IPS-18a (cell line): ENCODE measurements around the gene TMEM178B.
A peak's percentile ranks its signal among the peaks of the same experiment; 100 is the strongest.
"Not testable (repeated sequence)": the region's sequence is repeated elsewhere in the genome, so short reads cannot be mapped to it uniquely, and the experiment has no call there.

ENCODE experiments used
- H3K27ac ChIP-seq: one replicate; pipeline ENCODE4 v1.5.1; 2013; ENCODE audit warnings: low read length
- H3K27me3 ChIP-seq: one replicate; pipeline ENCODE4 v1.6.1; 2013; ENCODE audit warnings: mild to moderate bottlenecking, low read length; ENCODE audit not compliant: control insufficient read depth, insufficient read depth
- H3K36me3 ChIP-seq: one replicate; pipeline ENCODE4 v1.6.1; 2013; ENCODE audit warnings: low read depth, low read length; ENCODE audit not compliant: control insufficient read depth
- H3K4me1 ChIP-seq: one replicate; pipeline ENCODE4 v1.6.1; 2013; ENCODE audit warnings: low read depth, low read length; ENCODE audit not compliant: control insufficient read depth
- H3K4me3 ChIP-seq: one replicate; pipeline ENCODE4 v1.5.1; 2013; ENCODE audit warnings: low read length
- H3K9ac ChIP-seq: one replicate; pipeline ENCODE4 v1.6.1; 2013; ENCODE audit warnings: mild to moderate bottlenecking, low read length, moderate library complexity
- H3K9me3 ChIP-seq: one replicate; pipeline ENCODE4 v1.6.1; 2013; ENCODE audit warnings: low read depth, low read length; ENCODE audit not compliant: control insufficient read depth

TMEM178B gene

GRCh38 chr7:141074997-141075396 lies 1.1 kb downstream of the TMEM178B start:
- Histone ChIP-seq H3K9ac (peak overlapping the region; percentile 74), H3K4me3 (peak overlapping the region; percentile 87)

GRCh38 chr7:141076377-141076776 lies 2.5 kb downstream of the TMEM178B start:
- no peak overlapping the region for H3K9ac ChIP-seq
- H3K4me3 ChIP-seq, result peak overlapping the region; percentile 4
- H3K36me3 ChIP-seq, result no peaks in the 10 kb centered on the region
- peaks cover 31% of the 10 kb centered on the region for H3K27me3 ChIP-seq
- peaks cover 17% of the 10 kb centered on the region for H3K4me1 ChIP-seq
- no peak overlapping the region for H3K27ac ChIP-seq
- no peaks in the 10 kb centered on the region for H3K9me3 ChIP-seq

More at GRCh38 chr7:141074997-141075396, 1.1 kb downstream of the TMEM178B start:
- Histone ChIP-seq H3K27me3 (peaks cover 39% of the 10 kb centered on the region), H3K4me1 (peaks cover 17% of the 10 kb centered on the region), H3K36me3 (no peaks in the 10 kb centered on the region), H3K9me3 (no peaks in the 10 kb centered on the region), H3K27ac (no peak overlapping the region)

- H3K27ac ChIP-seq, result no peak overlapping the region
- H3K9me3 ChIP-seq, result no peaks in the 10 kb centered on the region
- no peaks in the 10 kb centered on the region for H3K36me3 ChIP-seq
- H3K9ac ChIP-seq, result no peak overlapping the region
- peaks cover 14% of the 10 kb centered on the region for H3K27me3 ChIP-seq
- peaks cover 17% of the 10 kb centered on the region for H3K4me1 ChIP-seq
- H3K4me3 ChIP-seq, result no peak overlapping the region
These were observed 5.4 kb downstream of the TMEM178B start for GRCh38 chr7:141079219-141079618.

GRCh38 chr7:141089490-141089889 lies 15.6 kb downstream of the TMEM178B start:
- H3K9ac ChIP-seq, H3K4me3 ChIP-seq, H3K36me3 ChIP-seq, H3K27ac ChIP-seq, H3K9me3 ChIP-seq, H3K27me3 ChIP-seq: not testable (repeated sequence)
- peaks cover 11% of the 10 kb centered on the region for H3K4me1 ChIP-seq

GRCh38 chr7:141094336-141095070 lies 20.6 kb downstream of the TMEM178B start:
- Histone ChIP-seq H3K27ac (no peak overlapping the region), H3K9ac (no peak overlapping the region), H3K4me3 (no peak overlapping the region), H3K36me3 (no peaks in the 10 kb centered on the region), H3K9me3 (no peaks in the 10 kb centered on the region), H3K27me3 (no peaks in the 10 kb centered on the region), H3K4me1 (peaks cover 22% of the 10 kb centered on the region)

GRCh38 chr7:141097430-141097829 lies 23.6 kb downstream of the TMEM178B start:
- no peak overlapping the region for H3K27ac ChIP-seq

GRCh38 chr7:141102436-141102835 lies 28.6 kb downstream of the TMEM178B start:
- Histone ChIP-seq H3K4me3 (no peak overlapping the region), H3K9me3 (no peaks in the 10 kb centered on the region), H3K36me3 (no peaks in the 10 kb centered on the region), H3K4me1 (peaks cover 7% of the 10 kb centered on the region), H3K9ac (no peak overlapping the region), H3K27ac (no peak overlapping the region), H3K27me3 (no peaks in the 10 kb centered on the region)

More at GRCh38 chr7:141097430-141097829, 23.6 kb downstream of the TMEM178B start:
- Histone ChIP-seq H3K4me1 (peaks cover 22% of the 10 kb centered on the region), H3K27me3 (no peaks in the 10 kb centered on the region), H3K4me3 (no peak overlapping the region), H3K9ac (no peak overlapping the region), H3K36me3 (no peaks in the 10 kb centered on the region), H3K9me3 (no peaks in the 10 kb centered on the region)

- H3K27me3 ChIP-seq, result no peaks in the 10 kb centered on the region
These were observed 30.1 kb downstream of the TMEM178B start for GRCh38 chr7:141103847-141104429.

GRCh38 chr7:141113131-141113530 lies 39.3 kb downstream of the TMEM178B start:
- no peak overlapping the region for H3K9ac ChIP-seq
- H3K4me1 ChIP-seq, result no peaks in the 10 kb centered on the region
- no peaks in the 10 kb centered on the region for H3K36me3 ChIP-seq
- no peaks in the 10 kb centered on the region for H3K9me3 ChIP-seq
- no peak overlapping the region for H3K4me3 ChIP-seq
- no peak overlapping the region for H3K27ac ChIP-seq
- no peaks in the 10 kb centered on the region for H3K27me3 ChIP-seq

More at GRCh38 chr7:141103847-141104429, 30.1 kb downstream of the TMEM178B start:
- no peak overlapping the region for H3K4me3 ChIP-seq
- no peaks in the 10 kb centered on the region for H3K36me3 ChIP-seq
- no peak overlapping the region for H3K9ac ChIP-seq
- H3K4me1 ChIP-seq, result peaks cover 7% of the 10 kb centered on the region
- no peaks in the 10 kb centered on the region for H3K9me3 ChIP-seq
- no peak overlapping the region for H3K27ac ChIP-seq

- H3K27ac ChIP-seq, result no peak overlapping the region
- no peak overlapping the region for H3K4me3 ChIP-seq
- H3K27me3 ChIP-seq, result no peaks in the 10 kb centered on the region
- H3K4me1 ChIP-seq, result no peaks in the 10 kb centered on the region
- H3K9me3 ChIP-seq, result no peaks in the 10 kb centered on the region
- H3K36me3 ChIP-seq, result no peaks in the 10 kb centered on the region
- no peak overlapping the region for H3K9ac ChIP-seq
These were observed 40.3 kb downstream of the TMEM178B start for GRCh38 chr7:141114029-141114664.

- Histone ChIP-seq H3K36me3 (no peaks in the 10 kb centered on the region), H3K4me3 (no peak overlapping the region), H3K27me3 (no peaks in the 10 kb centered on the region), H3K4me1 (no peaks in the 10 kb centered on the region), H3K9ac (no peak overlapping the region), H3K27ac (no peak overlapping the region), H3K9me3 (no peaks in the 10 kb centered on the region)
These were observed 42.1 kb downstream of the TMEM178B start for GRCh38 chr7:141115965-141116364.
